GM20000 (cell line): ENCODE data around the gene SORBS1.

Experiments
- DNase-seq: peaks from one replicate; pipeline ENCODE4 v3.0.0; 2012; ENCODE audit warnings: low spot score
- CTCF ChIP-seq: IDR thresholded peaks from 2 replicates; pipeline ENCODE4 v1.5.1; 2012; ENCODE audit warnings: mild to moderate bottlenecking, control low read depth; ENCODE audit errors: extremely low read depth, missing control alignments

Gene SORBS1

DNA sequence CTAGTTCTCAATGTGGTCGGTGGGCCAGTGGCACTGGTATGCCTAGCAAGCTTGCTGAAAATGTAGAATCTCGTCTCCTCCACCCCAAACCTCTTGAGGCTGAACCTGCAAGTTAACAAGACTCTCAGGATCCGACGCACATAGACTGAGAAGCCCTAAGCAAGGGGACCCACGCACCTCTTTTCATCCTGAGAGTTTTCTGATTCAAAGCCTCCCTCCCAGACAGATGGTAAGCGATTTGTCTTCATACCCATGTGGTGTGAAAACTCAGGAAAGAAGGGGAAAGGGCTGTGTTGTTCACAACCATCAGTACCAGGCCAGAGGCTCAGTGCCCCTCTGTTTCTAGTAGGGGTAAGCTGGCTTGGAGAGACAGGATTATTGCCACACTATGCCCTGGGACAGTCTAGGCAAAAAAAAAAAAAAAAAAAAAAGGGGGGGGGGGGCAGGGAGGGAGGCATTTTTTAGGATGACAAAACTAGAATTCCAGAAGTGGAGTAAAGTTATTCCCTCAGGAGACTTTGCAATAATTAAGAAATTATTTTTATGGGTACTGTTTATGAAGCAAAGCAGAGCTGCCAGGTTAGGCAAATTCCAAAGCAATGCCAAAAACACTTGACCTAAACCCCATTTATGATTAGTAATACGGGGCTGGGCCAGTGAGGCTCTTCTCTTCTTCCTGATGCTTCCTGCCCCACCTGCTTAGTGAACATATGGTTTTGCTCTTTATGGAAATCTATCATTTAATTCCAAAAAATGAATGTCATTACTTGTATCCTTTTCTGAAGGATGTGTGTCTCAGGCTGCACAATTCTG, 152.8 kb downstream of the SORBS1 start:
- DNase-seq = no peak
- no peak for TF ChIP-seq CTCF

DNA sequence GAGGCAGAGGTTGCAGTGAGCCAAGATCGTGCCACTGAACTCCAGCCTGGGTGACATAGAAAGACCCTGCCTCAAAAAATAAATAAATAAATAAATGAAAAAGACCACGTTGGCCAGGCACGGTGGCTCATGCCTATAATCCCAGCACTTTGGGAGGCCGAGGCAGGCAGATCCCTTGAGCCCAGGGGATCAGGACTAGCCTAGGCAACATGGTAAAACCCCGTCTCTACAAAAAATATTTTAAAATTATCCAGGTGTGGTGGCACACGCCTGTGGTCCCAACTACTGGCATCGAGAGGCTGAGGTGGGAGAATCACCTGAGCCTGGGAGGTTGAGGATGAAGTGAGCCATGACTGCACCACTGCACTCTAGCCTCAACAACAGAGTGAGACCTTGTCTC, 153.6 kb downstream of the SORBS1 start:
- no peak for DNase-seq
- no peak for TF ChIP-seq CTCF

- no peak for TF ChIP-seq CTCF
- no peak for DNase-seq
Observed at GRCh38 chr10:95406651-95407280, 154.4 kb downstream of the SORBS1 start.

GRCh38 chr10:95405655-95406054, 155.5 kb downstream of the SORBS1 start:
- no peak for DNase-seq
- no peak for TF ChIP-seq CTCF

GRCh38 chr10:95404864-95405263, 156.3 kb downstream of the SORBS1 start:
- no peak for DNase-seq
- TF ChIP-seq CTCF = no peak

DNA sequence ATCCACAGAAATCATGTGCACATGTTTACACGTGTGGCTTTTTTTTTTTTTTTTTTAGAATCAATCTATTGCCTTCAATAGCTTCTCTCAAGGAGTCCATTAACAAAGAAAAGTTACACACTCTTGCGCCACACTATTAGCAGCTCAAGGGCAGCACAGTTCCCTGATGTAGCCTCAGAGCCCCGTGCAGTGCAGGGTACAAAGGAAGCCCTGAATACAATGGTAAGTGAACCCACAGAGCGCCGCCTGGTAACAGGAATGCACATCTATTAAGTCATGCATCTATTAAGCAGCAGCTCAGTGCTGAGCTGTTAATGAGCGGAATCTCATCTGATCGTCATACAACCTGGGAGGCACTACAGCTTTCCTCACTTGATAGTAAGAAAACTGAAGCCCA, 156.7 kb downstream of the SORBS1 start:
- no peak for DNase-seq
- TF ChIP-seq CTCF = no peak

- no peak for TF ChIP-seq CTCF
- DNase-seq = no peak
Observed at GRCh38 chr10:95403700-95404461, 157.3 kb downstream of the SORBS1 start.
